ENCODE results near the gene RANBP1. TPM values are rescaled to one million over a fixed set of nuclear protein-coding genes. Genes with fewer than 3 reads are reported as not detected.
A peak's percentile ranks its signal among the peaks of the same experiment; 100 is the strongest.

The RANBP1 gene
- total and polyA plus RNA-seq, 9 of the 15 experiments (the other 6 are each of a cell fraction or from before 2014, with no cell fraction given): 162 to 2,891 (median 1,289) TPM

GRCh38 chr22:20167643-20168322 is 51.9 kb downstream of the RANBP1 start (continued):
- TF ChIP-seq GMEB1 (CRISPR knock-in tag; IDR thresholded peaks at IDR 0.05) (no peak), ZNF217 (CRISPR knock-in tag; IDR thresholded peaks at IDR 0.05) (no peak), KLF1 (tag; IDR thresholded peaks at IDR 0.05) (no peak), RUNX1 (IDR thresholded peaks at IDR 0.05; ENCODE audit: low read depth) (no peak), CBFA2T3 (IDR thresholded peaks at IDR 0.05) (no peak), ZKSCAN8 (CRISPR knock-in tag; IDR thresholded peaks at IDR 0.05) (no peak), NFXL1 (CRISPR knock-in tag; IDR thresholded peaks at IDR 0.05) (no peak), ZNF23 (CRISPR knock-in tag; IDR thresholded peaks at IDR 0.05) (no peak), ZNF644 (tag; IDR thresholded peaks at IDR 0.05; ENCODE audit: low read depth) (no peak), GTF2A2 (tag; IDR thresholded peaks at IDR 0.05) (no peak), NCOA1 (IDR thresholded peaks at IDR 0.05; ENCODE audit: low read depth) (no peak), HDAC3 (IDR thresholded peaks at IDR 0.05; ENCODE audit: borderline replicate concordance, partially characterized antibody) (no peak), POLR3A (IDR thresholded peaks at IDR 0.05; ENCODE audit: borderline replicate concordance, extremely low read depth, insufficient read depth, insufficient read length) (no peak), KDM4B (IDR thresholded peaks at IDR 0.05; ENCODE audit: borderline replicate concordance in 2 of 2, low read depth in 1 of 2) (no peak), HEY1 (CRISPR knock-in tag; IDR thresholded peaks at IDR 0.05; ENCODE audit: borderline replicate concordance) (no peak), NR1H2 (CRISPR knock-in tag; IDR thresholded peaks at IDR 0.05) (no peak), CEBPB (tag; IDR thresholded peaks at IDR 0.05) (no peak), ARNT (IDR thresholded peaks at IDR 0.05) (no peak), EP300 (IDR thresholded peaks at IDR 0.05; ENCODE audit: low read length) (no peak), FOS (IDR thresholded peaks at IDR 0.05; ENCODE audit: extremely low read depth, insufficient read length) (no peak), SIRT6 (IDR thresholded peaks at IDR 0.05; ENCODE audit: low read depth, low read length) (no peak), ZBED1 (IDR thresholded peaks at IDR 0.05) (no peak), NFE2L1 (tag; IDR thresholded peaks at IDR 0.05; ENCODE audit: borderline replicate concordance, low read depth) (no peak), EHMT2 (IDR thresholded peaks at IDR 0.05) (peak; percentile 86), SFPQ (IDR thresholded peaks at IDR 0.05; ENCODE audit: low read depth, low read length) (no peak), ZNF280A (IDR thresholded peaks at IDR 0.05; ENCODE audit: low read depth, partially characterized antibody) (no peak), RHOXF2B (CRISPR knock-in tag; conservative IDR thresholded peaks at IDR 0.05) (no peak)

Measured in K562 (cell line).